Measurements from ENCODE around the gene DNAH9. TPM values are rescaled to one million over a fixed set of nuclear protein-coding genes. Genes with fewer than 3 reads are reported as not detected.

DNAH9 gene
- total and polyA plus RNA-seq, 12 donors: 0.06 to 0.10 TPM; not detected in 10

- intact Hi-C loops (cut with DNase I): loop anchor here in 2 of 10 donors (5.0 to 10.0 kb wide), 2 partner anchors 158 to 161 kb away; no protein-coding TSS in a partner anchor
These were observed 327.2 kb downstream of the DNAH9 start for GRCh38 chr17:11925262-11926021.

GRCh38 chr17:11928436-11928835, 330.2 kb downstream of the DNAH9 start:
- no peak overlapping the region for H3K4me3 ChIP-seq
- no peaks in the 10 kb centered on the region for H3K27me3 ChIP-seq
- no peak overlapping the region for H3K27ac ChIP-seq
- intact Hi-C loops (cut with DNase I): loop anchor here in 2 of 10 donors (5.0 to 10.0 kb wide), 2 partner anchors 161 to 164 kb away; no protein-coding TSS in a partner anchor
- no peaks in the 10 kb centered on the region for H3K36me3 ChIP-seq
- H3K4me1 ChIP-seq: peaks cover 0 to 13% (median 0%) of the 10 kb centered on the region in 9 donors
- TF ChIP-seq CTCF (IDR thresholded peaks at IDR 0.05): no peak
- DNase-seq: no peak
- WGBS, 2 donors: 59 to 63% methylated on average over 4 of the region's 4 CpGs
- no peak for ATAC-seq
- H3K9me3 ChIP-seq: peaks cover 0 to 6% (median 0%) of the 10 kb centered on the region in 11 donors

More at GRCh38 chr17:11925262-11926021, 327.2 kb downstream of the DNAH9 start:
- ATAC-seq (peak; percentile 61 to 95 (median 82)), DNase-seq (peak; percentile 18 to 53)
- no peaks in the 10 kb centered on the region for H3K27me3 ChIP-seq
- 40 to 47% methylated on average over 6 of the region's 6 CpGs for WGBS, 2 donors
- H3K4me3 ChIP-seq: no peak overlapping the region
- H3K4me1 ChIP-seq: peaks cover 0 to 13% (median 0%) of the 10 kb centered on the region in 9 donors
- peaks cover 0 to 6% (median 0%) of the 10 kb centered on the region in 11 donors for H3K9me3 ChIP-seq
- H3K27ac ChIP-seq: peak overlapping the region in 8 of 10 donors; percentile 12 to 74 (median 55)
- H3K36me3 ChIP-seq: no peaks in the 10 kb centered on the region
- TF ChIP-seq CTCF (IDR thresholded peaks at IDR 0.05): no peak

- WGBS, 2 donors: 89 to 93% methylated on average over 10 of the region's 10 CpGs
- intact Hi-C loops (cut with DNase I): loop anchor here in 2 of 10 donors (10.0 kb wide), 1 partner anchor 1058 kb away; no protein-coding TSS in a partner anchor
- TF ChIP-seq CTCF (IDR thresholded peaks at IDR 0.05): no peak
- Histone ChIP-seq H3K36me3 (no peaks in the 10 kb centered on the region), H3K27ac (no peak overlapping the region), H3K4me1 (no peaks in the 10 kb centered on the region), H3K4me3 (no peak overlapping the region), H3K9me3 (no peaks in the 10 kb centered on the region), H3K27me3 (peaks cover 0 to 6% (median 2%) of the 10 kb centered on the region in 7 donors)
- ATAC-seq (no peak), DNase-seq (no peak)
These were observed 334.1 kb downstream of the DNAH9 start for GRCh38 chr17:11932337-11932898.

- H3K27ac ChIP-seq: no peak overlapping the region
- intact Hi-C loops (cut with DNase I): loop anchor here in 6 of 10 donors (5.0 to 10.0 kb wide), 2 partner anchors 1059 to 1061 kb away; no protein-coding TSS in a partner anchor
- H3K27me3 ChIP-seq: peaks cover 0 to 12% (median 3%) of the 10 kb centered on the region in 7 donors
- ATAC-seq (no peak), DNase-seq (peak in 1 of 2 donors; percentile 51)
- H3K9me3 ChIP-seq: no peaks in the 10 kb centered on the region
- H3K36me3 ChIP-seq: no peaks in the 10 kb centered on the region
- H3K4me3 ChIP-seq: no peak overlapping the region
- peak; percentile 77 to 94 (median 86) for TF ChIP-seq CTCF (IDR thresholded peaks at IDR 0.05)
- 31 to 40% methylated on average over 14 of the region's 14 CpGs for WGBS, 2 donors
- H3K4me1 ChIP-seq: no peaks in the 10 kb centered on the region
These were observed 337.6 kb downstream of the DNAH9 start for GRCh38 chr17:11935734-11936406.
